Measurements from ENCODE around the gene GGTLC1.

Gene GGTLC1

DNA sequence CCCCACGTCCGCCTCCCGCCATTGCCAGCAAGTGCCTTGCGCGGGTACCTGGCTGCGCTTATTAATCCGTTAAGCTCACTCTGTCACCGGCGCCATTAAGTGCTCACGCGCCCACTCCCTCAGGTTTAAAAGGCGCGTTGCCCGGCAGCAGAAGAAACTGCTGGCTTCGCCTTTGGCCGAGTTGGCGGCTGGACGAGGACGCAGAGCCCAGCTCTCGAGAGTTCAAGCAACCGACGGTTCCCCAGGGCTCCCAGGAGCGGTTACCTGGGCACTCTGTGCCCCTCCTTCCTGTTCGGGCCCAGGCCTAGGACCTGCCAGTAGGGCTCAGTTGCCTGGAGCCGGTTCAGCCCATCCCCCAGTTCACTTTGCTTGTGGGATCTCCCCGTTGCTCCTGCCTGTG, at the start of gene GGTLC1:
TSS of gene GGTLC1 (minus strand) at position 219 of the 400 bp plus-strand sequence. CDS start 2,168 bp downstream, outside the sequence.
- in situ Hi-C loops (cut with HindIII; ENCODE audit: low sequenced_read_pairs): no loop called here

DNA sequence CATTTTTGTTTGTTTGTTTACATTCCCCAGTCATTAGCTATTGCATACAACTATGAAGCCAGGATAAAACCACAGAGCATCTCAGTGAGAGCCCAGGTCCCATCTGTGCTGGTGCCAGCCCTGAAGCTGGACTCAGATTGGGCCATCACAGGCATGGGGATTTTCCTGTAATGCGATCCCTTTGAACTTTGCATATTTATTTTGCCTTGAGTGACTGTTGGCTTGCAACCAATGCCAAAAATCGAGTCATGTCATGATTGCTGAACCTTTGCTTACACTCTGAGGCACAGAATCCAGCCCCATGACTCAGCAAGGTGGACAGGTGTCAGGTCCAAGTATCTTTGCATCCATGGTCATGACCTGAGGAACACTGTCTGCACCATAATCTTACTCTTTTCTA, 46.2 kb upstream of the GGTLC1 start:
- in situ Hi-C loops (cut with HindIII; ENCODE audit: low sequenced_read_pairs): no loop called here

DNA sequence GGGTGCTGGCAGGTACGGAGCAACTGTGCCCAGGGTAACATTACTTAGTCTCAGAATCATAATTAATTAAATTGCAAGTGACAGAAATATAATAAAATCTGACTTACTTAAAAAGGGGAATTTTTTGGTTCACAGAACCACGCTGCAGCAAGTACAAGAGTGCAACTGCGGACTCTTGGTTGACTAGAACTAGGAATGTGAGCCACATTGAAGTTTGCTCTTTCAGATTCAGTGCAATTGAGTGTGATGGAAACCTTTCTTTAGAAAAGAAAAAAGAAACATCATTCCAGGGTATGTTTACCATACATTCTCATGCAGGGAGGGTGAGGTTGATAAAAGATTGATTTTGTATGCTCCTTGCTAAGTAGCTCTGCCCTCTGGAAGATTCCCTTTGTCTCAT, 45.0 kb upstream of the GGTLC1 start:
- in situ Hi-C loops (cut with HindIII; ENCODE audit: low sequenced_read_pairs): no loop called here

- in situ Hi-C loops (cut with HindIII; ENCODE audit: low sequenced_read_pairs): no loop called here
Measured at GRCh38 chr20:24033151-24033550, 44.6 kb upstream of the GGTLC1 start.

- in situ Hi-C loops (cut with HindIII; ENCODE audit: low sequenced_read_pairs): no loop called here
Measured at GRCh38 chr20:24032400-24032898, 43.9 kb upstream of the GGTLC1 start.

GRCh38 chr20:24027229-24027628, 38.6 kb upstream of the GGTLC1 start:
- in situ Hi-C loops (cut with HindIII; ENCODE audit: low sequenced_read_pairs): no loop called here

DNA sequence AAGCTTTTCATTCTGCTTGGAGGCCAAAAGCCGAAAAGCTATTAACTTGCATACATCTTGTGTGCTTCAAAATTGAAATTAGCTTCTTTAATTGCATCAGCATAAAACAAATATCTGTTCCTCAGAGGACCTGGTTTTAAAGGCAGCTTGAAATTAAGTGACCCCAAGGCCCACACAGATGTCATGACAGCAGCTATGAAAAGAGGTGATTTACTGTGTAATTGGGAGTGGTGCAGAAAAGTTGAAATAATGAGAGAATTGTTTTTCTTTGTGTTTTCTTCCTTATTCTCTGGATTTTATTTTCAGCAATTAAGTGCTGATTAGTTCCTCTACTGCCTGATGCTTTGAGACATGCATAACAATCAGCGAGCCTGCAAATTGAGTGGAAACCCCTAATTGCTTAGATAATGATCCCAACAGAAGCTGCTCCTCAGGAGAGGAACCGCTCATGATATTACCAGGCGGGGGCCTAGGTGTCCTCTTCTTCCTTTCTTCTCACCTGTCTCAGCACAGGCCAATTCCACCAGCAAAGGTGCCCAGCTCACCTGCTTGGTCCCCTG, 34.1 kb upstream of the GGTLC1 start:
- in situ Hi-C loops (cut with HindIII; ENCODE audit: low sequenced_read_pairs): no loop called here

- in situ Hi-C loops (cut with HindIII; ENCODE audit: low sequenced_read_pairs): no loop called here
Measured at GRCh38 chr20:24018796-24019195, 30.2 kb upstream of the GGTLC1 start.

GRCh38 chr20:24017458-24017755, 28.8 kb upstream of the GGTLC1 start:
- in situ Hi-C loops (cut with HindIII; ENCODE audit: low sequenced_read_pairs): no loop called here

DNA sequence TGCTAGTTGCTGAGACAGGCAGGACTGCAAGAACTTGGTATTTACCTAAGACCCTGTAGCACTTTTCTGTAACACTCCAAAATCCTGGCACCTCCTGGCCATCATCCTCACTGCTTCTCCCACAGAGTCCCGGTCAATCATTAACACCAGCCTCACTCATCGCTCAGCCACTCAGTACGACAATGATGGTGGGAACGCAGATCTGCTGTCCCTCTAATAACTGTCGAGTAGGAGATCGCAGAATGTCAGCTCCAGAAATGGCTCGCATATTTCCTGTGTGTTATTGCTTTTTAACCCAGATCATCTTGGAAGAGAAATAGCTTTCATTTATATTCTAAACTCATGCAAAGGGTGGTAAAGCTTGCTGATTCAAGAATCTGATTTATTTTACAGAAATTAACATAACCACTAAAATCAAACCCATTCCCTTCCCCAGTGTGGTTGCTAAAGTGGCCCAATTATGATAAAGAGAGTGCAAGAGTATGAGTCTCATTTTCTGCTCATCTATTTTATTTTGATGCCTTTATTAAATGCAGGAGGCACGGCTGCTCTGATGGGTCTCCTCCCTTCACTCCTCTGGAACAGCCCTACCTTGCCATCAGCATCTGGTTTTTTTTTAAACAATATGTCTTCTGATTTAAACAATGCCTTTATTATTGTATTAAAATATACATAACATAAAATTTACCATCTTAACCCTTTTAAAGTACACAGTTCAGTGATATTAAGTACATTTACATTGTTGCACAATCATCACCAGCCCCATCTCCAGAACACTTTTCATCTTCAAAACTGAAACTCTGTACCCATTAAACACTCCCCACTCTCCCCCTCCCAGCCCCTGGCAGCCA, 28.3 kb upstream of the GGTLC1 start:
- in situ Hi-C loops (cut with HindIII; ENCODE audit: low sequenced_read_pairs): no loop called here

DNA sequence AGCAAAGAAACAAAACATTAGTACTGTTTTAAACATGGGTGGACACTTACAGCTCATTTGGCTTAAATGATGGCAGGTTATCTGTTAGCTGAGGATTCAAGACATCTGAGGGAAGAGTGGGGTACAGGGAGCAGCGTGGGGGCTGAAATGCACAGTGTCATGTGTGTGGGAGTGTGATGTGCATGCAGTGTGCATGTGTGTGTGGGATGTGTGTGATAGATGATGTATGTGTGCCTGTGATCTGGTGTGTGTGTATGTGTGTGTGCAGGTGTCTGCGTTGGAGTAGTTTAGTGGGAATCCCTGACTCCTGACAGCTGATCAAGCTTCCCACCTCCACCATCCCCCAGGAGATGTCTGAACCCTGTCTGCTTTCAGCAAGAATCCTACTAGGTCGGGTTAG, 25.4 kb upstream of the GGTLC1 start:
- in situ Hi-C loops (cut with HindIII; ENCODE audit: low sequenced_read_pairs): no loop called here

- in situ Hi-C loops (cut with HindIII; ENCODE audit: low sequenced_read_pairs): no loop called here
Measured at GRCh38 chr20:24011282-24011681, 22.7 kb upstream of the GGTLC1 start.

DNA sequence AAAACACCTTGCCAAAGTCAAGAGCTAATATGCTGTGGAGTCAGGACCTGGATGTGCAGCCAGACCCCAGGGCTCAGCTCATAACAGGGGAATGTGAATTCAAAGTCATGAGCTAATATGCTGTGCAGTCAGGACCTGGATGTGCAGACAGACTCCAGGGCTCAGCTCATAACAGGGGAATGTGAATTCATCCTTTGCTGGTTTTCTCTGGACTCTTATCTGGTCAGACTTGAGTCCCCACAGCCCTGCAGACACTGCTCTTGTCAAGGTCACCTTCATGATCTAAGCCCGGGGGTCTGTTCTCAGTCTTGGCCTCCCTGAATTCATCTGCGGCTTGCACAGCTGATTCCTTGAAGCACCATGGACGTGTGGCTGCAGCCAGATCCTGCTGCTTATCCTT, 19.2 kb upstream of the GGTLC1 start:
- in situ Hi-C loops (cut with HindIII; ENCODE audit: low sequenced_read_pairs): no loop called here

- in situ Hi-C loops (cut with HindIII; ENCODE audit: low sequenced_read_pairs): no loop called here
Measured at GRCh38 chr20:24007073-24007595, 18.6 kb upstream of the GGTLC1 start.

DNA sequence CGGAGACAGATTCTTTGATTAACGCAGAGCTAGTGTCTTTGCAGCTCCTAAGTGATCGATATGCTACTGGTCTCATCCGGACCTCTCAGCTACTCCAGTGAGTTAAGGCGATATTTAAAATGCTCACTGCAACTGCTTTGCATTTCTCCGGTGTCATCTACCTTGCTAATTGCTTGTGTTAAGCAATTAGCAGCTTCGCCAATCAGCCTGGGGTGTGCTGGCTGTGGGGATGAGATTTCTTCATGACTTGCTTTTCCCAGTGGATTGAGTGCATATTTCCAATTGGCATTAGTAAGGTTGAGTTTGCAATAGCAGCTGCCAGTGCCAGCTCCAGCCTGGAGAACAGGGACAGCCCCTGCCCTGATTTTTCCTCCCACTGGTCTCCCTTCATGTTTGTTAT, 18.0 kb upstream of the GGTLC1 start:
- in situ Hi-C loops (cut with HindIII; ENCODE audit: low sequenced_read_pairs): no loop called here

GRCh38 chr20:24004471-24004870, 15.9 kb upstream of the GGTLC1 start:
- in situ Hi-C loops (cut with HindIII; ENCODE audit: low sequenced_read_pairs): no loop called here

- in situ Hi-C loops (cut with HindIII; ENCODE audit: low sequenced_read_pairs): no loop called here
Measured at GRCh38 chr20:24002896-24003295, 14.3 kb upstream of the GGTLC1 start.

DNA sequence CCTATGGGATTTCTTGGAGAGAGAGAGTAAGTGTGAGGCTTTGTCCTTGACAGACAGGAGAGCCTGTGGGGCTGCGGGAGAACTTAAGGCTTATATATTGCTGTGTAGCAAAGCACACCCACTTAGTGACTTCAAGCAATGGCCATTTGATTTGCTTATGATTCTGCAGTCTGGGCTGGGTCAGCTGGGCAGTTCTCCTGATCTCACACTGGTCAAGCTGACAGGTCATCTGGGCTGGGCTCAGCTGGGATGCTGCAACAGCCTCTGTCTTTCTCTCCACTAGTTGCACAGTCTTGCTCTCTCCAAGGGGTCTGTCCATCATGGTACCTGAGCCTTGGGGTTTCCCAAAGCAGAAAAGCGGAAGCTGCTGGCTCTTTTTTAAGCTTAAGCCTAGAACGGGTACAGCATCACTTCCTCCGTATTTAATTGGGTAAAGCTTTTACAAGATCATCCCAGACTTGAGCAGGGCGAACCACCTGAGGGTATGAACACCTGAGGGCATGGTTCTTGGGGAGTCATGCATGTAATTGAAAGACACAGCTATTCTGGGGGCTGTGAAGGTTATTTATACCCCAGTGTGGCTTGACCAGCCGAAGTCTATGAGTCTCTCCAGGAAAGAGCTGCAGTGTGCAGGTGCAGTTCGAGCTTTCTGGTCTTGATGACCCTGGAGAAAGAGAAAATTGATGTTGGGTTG, 13.3 kb upstream of the GGTLC1 start:
- in situ Hi-C loops (cut with HindIII; ENCODE audit: low sequenced_read_pairs): no loop called here

GRCh38 chr20:23998844-23999243, 10.3 kb upstream of the GGTLC1 start:
- in situ Hi-C loops (cut with HindIII; ENCODE audit: low sequenced_read_pairs): no loop called here

DNA sequence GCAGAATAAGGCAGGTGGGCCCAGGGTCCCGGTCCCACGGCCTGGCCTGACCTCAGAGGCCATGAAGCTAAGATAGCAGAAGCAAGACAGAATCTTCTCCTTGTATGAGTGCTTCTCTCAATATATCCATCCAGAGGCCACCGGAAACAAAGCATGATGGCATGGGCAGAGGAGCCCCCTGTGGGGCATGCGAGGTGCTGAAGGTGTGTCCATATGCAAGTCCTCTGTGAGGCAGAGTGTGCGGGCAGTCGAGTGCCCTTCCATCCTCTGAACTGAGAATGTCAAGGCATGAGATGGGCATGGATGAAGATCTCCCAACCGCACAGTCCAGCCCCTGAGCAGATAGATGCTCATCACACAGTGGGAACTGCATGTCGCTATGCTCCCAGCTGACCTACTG, 9.8 kb upstream of the GGTLC1 start:
- in situ Hi-C loops (cut with HindIII; ENCODE audit: low sequenced_read_pairs): no loop called here

DNA sequence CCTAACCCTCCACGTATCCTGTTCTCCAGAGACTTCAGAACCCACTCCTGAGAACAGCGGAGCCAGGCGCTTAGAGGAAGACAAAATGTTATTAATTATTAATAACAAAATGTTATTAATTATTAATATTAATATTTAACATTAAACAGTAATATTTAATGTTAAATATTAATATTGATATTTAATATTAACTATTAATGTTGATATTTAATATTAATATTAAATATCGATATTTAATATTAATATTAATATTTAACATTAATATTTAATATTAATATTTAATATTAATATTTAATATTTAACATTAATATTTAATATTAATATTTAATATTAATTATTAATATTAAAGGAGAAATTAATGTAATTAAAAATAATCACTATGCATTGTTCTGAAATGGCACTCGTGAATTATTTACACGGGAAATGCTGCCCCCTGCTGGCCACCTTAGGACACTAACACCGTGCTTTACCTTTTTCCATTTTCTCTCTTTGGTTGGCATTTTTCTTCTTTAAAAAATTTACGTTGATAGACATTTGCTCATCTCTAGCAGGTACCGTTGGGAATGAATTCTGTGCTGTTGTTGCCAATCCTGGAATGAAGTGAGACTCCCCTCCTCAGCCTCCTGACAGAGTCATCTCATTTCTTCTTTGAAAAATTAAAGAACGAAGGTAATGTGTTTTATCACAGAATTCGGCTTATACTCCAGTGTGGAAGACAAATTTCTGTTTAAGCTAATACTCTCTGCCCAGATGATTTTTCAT, 7.5 kb upstream of the GGTLC1 start:
- in situ Hi-C loops (cut with HindIII; ENCODE audit: low sequenced_read_pairs): no loop called here

All from DLD1 (cell line).